Brain microvascular endothelial cell (primary cell): ENCODE data around the gene CCDC107.

Experiments
- DNase-seq: peaks from one replicate; pipeline ENCODE4 v3.0.0-alpha.2; 2020
- H3K27ac ChIP-seq: fragments of 250-450 bp; sonication (Bioruptor Pico); 2 replicates; pipeline ENCODE4 v1.5.1; 2020; ENCODE audit warnings: mild to moderate bottlenecking, moderate library complexity
- H3K27me3 ChIP-seq: fragments of 250-450 bp; sonication (Bioruptor Pico); replicated peaks from 2 replicates; pipeline ENCODE4 v1.5.1; 2020; ENCODE audit warnings: mild to moderate bottlenecking
- H3K36me3 ChIP-seq: fragments of 250-450 bp; sonication (Bioruptor Pico); replicated peaks from 2 replicates; pipeline ENCODE4 v1.5.1; 2020; ENCODE audit warnings: mild to moderate bottlenecking
- H3K4me3 ChIP-seq: 2 replicates; pipeline ENCODE4 v1.5.1; 2011; ENCODE audit warnings: low read depth, mild to moderate bottlenecking, control low read depth, low read length, moderate library complexity
- in situ Hi-C: cut with HindIII; loops from 2 replicates; pipeline ENCODE4 v1.10.0; 2017; ENCODE audit warnings: low sequenced_read_pairs, low pct_ligation_motif_present
- TF ChIP-seq, protein P1 (sequence below): IDR thresholded peaks from 2 replicates; pipeline ENCODE4 v1.5.1; 2011; ENCODE audit warnings: low read depth, mild to moderate bottlenecking, moderate library complexity, low read length, control low read depth, inconsistent platforms; ENCODE audit errors: missing control alignments

The CCDC107 gene

DNA sequence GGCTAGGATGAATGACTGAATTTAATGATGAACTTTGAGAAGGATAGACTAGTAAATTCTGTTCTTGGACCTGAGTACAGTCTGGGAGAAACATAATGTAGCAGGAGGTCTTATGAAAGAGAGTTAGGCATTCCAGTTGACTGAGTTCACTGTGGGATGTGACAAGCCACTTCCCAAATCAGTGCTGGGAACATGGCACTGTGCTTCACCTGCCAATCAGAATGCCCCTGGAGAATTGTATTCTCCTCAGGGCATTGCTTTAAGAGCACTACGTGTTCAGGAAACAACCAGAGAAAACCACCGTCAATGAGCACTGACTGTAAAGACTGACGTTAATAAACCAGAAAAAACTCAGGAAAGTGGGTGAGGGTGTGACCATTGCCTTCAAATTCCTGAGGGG, 1.2 kb downstream of the CCDC107 start:
- in situ Hi-C loops = no loop called here
- DNase-seq = peak; percentile 45
- peaks cover 7% of the 10 kb centered on the region for H3K36me3 ChIP-seq
- H3K27me3 ChIP-seq = no peaks in the 10 kb centered on the region
- H3K27ac ChIP-seq = peak overlapping the region; percentile 99
- H3K4me3 ChIP-seq = peak overlapping the region; percentile 84
- TF ChIP-seq, protein P1, sequence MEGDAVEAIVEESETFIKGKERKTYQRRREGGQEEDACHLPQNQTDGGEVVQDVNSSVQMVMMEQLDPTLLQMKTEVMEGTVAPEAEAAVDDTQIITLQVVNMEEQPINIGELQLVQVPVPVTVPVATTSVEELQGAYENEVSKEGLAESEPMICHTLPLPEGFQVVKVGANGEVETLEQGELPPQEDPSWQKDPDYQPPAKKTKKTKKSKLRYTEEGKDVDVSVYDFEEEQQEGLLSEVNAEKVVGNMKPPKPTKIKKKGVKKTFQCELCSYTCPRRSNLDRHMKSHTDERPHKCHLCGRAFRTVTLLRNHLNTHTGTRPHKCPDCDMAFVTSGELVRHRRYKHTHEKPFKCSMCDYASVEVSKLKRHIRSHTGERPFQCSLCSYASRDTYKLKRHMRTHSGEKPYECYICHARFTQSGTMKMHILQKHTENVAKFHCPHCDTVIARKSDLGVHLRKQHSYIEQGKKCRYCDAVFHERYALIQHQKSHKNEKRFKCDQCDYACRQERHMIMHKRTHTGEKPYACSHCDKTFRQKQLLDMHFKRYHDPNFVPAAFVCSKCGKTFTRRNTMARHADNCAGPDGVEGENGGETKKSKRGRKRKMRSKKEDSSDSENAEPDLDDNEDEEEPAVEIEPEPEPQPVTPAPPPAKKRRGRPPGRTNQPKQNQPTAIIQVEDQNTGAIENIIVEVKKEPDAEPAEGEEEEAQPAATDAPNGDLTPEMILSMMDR = no peak

DNA sequence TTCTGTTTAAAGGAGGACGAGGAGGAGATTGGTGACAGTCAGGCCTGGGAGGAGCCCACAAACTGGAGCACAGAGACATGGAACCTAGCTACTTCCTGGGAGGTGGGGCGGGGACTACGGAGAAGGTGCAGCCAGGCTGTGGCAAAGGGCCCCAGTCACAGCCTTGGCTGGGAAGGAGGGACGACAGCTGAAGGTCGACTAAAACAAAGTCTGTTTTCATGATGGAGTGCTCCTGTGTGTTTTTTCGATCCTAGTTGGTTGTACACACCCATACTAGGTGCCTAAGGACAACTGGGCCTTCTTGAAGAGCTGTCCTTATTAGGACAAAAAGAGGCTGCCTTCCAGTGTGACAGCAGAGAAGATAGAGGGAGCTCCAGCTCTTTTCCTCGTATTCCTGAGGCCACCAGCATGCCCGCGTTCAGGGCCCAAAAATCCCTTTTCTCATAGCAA, 2.9 kb downstream of the CCDC107 start:
- in situ Hi-C loops = no loop called here
- H3K27ac ChIP-seq = no peak overlapping the region

DNA sequence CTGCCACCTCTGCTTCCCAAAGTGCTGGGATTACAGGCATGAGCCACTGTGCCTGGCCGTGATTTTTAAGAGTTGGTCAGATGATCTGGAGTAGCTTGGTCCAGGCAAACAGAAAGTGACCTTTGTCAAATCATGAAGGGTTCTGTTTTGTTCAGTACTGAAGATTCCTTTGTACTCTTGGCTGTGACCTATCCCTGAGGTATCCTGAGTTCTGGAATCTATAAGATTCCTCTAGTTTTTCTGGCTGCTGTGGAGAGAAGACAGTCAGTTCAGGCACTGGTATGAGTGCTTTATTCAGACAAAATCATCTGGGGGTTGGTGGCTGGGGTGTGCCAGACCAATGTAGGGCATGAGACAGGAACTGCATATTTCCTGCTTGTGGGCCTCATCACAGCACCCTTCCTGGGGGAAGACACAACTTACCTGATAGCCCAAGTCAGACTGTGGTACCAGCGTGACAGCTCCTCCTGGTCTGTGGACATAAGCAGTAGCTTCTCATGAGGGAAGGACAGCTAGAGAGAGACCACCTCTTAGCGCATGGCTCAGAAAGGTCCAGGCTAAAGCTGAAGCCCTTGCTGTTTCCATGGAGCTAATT, 3.8 kb downstream of the CCDC107 start:
- in situ Hi-C loops = no loop called here
- DNase-seq = no peak
- H3K4me3 ChIP-seq = no peak overlapping the region
- H3K36me3 ChIP-seq = peaks cover 7% of the 10 kb centered on the region
- no peak overlapping the region for H3K27ac ChIP-seq
- H3K27me3 ChIP-seq = no peaks in the 10 kb centered on the region
- TF ChIP-seq, protein P1 = no peak

More for the DNA sequence above, 2.9 kb downstream of the CCDC107 start:
- peak; percentile 34 for DNase-seq
- TF ChIP-seq, protein P1 = peak; percentile 66
- Histone ChIP-seq H3K36me3 (peaks cover 7% of the 10 kb centered on the region), H3K27me3 (no peaks in the 10 kb centered on the region), H3K4me3 (no peak overlapping the region)

DNA sequence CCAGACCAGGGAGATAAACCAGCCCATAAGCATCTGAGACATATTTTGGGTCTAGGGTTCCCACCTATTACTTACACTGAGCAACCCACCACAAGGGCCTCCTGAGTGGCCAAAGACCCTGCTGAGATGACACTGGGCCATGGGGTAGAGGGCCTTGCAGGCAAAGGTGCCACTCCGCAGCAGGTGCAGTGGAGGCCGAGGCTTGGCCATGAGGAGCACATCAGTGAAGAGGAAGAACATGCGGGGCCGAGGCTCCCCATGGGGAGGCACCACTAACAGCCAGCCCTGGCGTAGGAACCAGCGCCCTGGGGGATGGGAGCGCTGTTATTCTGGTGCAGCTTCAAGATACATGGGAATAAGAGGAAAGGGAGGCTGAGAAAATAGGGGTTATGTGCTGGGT, 4.3 kb downstream of the CCDC107 start:
- H3K4me3 ChIP-seq = no peak overlapping the region
- in situ Hi-C loops = no loop called here
- TF ChIP-seq, protein P1 = no peak
- H3K36me3 ChIP-seq = peaks cover 7% of the 10 kb centered on the region
- no peak overlapping the region for H3K27ac ChIP-seq
- no peak for DNase-seq
- no peaks in the 10 kb centered on the region for H3K27me3 ChIP-seq

DNA sequence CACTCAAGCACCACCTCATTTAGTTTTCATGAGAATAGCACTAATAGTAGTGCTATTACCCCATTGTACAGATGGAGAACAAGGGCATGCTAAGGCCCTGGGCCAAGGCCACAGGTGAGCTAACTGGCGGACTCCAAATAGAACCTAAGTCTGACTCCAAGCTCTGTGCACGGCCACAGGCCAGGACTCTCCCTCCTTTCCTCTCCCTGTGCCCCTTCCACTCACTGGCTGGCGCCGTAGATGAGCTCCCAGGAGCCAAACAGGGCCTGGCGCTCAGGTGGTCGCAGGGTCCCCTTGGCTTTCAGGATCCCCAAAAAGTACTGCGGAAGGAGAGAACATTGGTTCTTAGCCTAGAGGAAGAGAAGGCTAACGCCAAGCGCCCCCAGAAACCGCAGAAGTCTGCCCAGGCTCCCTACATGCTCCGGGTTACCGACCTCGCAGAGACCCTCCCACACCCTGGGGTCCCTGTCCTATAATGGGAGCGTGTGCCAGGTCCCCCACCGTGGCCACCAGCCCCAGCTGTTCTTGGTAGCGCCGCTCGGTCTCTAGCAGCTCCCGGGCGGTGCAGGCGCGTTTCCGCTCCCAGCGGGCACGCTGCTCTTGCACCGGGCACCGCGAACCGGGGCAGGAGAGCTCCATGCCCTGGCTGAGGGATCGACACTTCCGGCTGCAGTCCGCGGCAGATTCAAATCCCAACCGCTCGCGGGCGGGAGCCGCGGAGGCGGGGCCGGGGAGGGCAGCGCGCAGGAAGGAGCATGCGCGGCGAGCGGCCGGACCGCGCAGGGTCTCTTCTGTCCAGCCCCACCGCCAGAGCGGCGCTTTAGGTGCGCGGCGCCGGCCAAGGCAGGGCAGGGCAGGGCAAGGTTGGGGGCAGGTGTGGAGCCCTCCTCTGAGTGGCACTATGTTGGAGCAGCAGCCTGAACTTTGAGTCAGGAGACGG, 6.7 kb downstream of the CCDC107 start, which contains the start of gene ARHGEF39:
ARHGEF39 (minus strand) TSS at position 665 of the 940 bp plus-strand sequence; CDS start at position 639, 26 bp downstream.
- H3K27me3 ChIP-seq = no peaks in the 10 kb centered on the region
- peak within 1 kb of the TSS; percentile 66 for H3K4me3 ChIP-seq
- in situ Hi-C loops = no loop called here
- TF ChIP-seq, protein P1 = peak; percentile 33
- H3K36me3 ChIP-seq = peaks cover 7% of the 10 kb centered on the region
- H3K27ac ChIP-seq = no peak within 1 kb of the TSS
- peak; percentile 53 for DNase-seq
